H1 (cell line): ENCODE measurements around the gene DCDC2C. TPM values are rescaled to one million over a fixed set of nuclear protein-coding genes. Genes with fewer than 3 reads are reported as not detected.

ENCODE experiments used
- CTCF ChIA-PET: fragments of 300-600 bp; sonication (Branson Sonifier 250); formaldehyde crosslinking; loops from one replicate; lab custom pipeline; 2021; ENCODE audit not compliant: partially characterized antibody; lab: Charles Lee
- POLR2A ChIA-PET: fragments of 300-600 bp; sonication (Branson Sonifier 250); formaldehyde crosslinking; loops from one replicate; lab custom pipeline; 2021; ENCODE audit warnings: inconsistent platforms; ENCODE audit not compliant: partially characterized antibody; lab: Charles Lee
- DNase-seq, 2 experiments: peaks; one replicate each; pipeline versions ENCODE4 v3.0.0 to v3.0.0-alpha.2; 2010 to 2022; ENCODE audit warnings: low spot score in 2 of 2, low read depth in 1 of 2, mixed read lengths in 1 of 2
- FAIRE-seq: peaks from 2 replicates; lab custom pipeline; 2011; peaks lifted over from hg19 to GRCh38; lab: Jason Lieb, UNC
- H2AFZ ChIP-seq: 2 replicates; pipeline ENCODE4 v1.8.1; 2012; ENCODE audit warnings: low read length, inconsistent platforms
- H2AK5ac ChIP-seq: 2 replicates; pipeline ENCODE4 v1.6.1; 2013; ENCODE audit warnings: low read depth, low read length
- H2BK120ac ChIP-seq: replicated peaks from 2 replicates; pipeline ENCODE3; 2013; ENCODE audit warnings: low read depth, low read length, inconsistent platforms
- H2BK12ac ChIP-seq: 2 replicates; pipeline ENCODE4 v1.6.1; 2013; ENCODE audit warnings: low read depth, low read length
- H2BK15ac ChIP-seq: 2 replicates; pipeline ENCODE4 v1.6.1; 2013; ENCODE audit warnings: low read length
- H2BK20ac ChIP-seq: 2 replicates; pipeline ENCODE4 v1.6.1; 2013; ENCODE audit warnings: low read length
- H2BK5ac ChIP-seq: 2 replicates; pipeline ENCODE4 v1.6.1; 2013; ENCODE audit warnings: low read depth, low read length
- H3K14ac ChIP-seq: 2 replicates; pipeline ENCODE4 v1.6.1; 2013; ENCODE audit warnings: inconsistent platforms; ENCODE audit not compliant: insufficient read length
- H3K18ac ChIP-seq: 2 replicates; pipeline ENCODE4 v1.6.1; 2013; ENCODE audit warnings: low read length; ENCODE audit errors: extremely low read depth
- H3K23ac ChIP-seq: 2 replicates; pipeline ENCODE4 v1.6.1; 2013; ENCODE audit warnings: inconsistent platforms; ENCODE audit not compliant: insufficient read length
- H3K23me2 ChIP-seq: 2 replicates; pipeline ENCODE4 v1.6.1; 2013; ENCODE audit warnings: low read depth, low read length
- H3K27ac ChIP-seq: 2 replicates; pipeline ENCODE4 v1.6.1; 2011; ENCODE audit warnings: low read depth, low read length, inconsistent platforms
- H3K27me3 ChIP-seq, 4 experiments: replicated peaks in 1 of 4; 1 replicate in 1 of 4; 2 replicates in 3 of 4; pipeline versions ENCODE4 v1.6.1 to v1.8.1; 2011 to 2013; ENCODE audit warnings: low read length in 3 of 4, mild to moderate bottlenecking in 3 of 4, inconsistent platforms in 2 of 4, mixed read lengths in 2 of 4, moderate library complexity in 1 of 4; ENCODE audit not compliant: control insufficient read depth in 3 of 4, insufficient read depth in 3 of 4; ENCODE audit errors: extremely low read depth in 1 of 4
- H3K36me3 ChIP-seq, 4 experiments: 2 replicates each; pipeline versions ENCODE4 v1.6.1 to v1.8.1; 2011 to 2013; ENCODE audit warnings: mild to moderate bottlenecking in 4 of 4, low read length in 3 of 4, moderate library complexity in 2 of 4, control low read depth in 1 of 4, inconsistent platforms in 1 of 4; ENCODE audit not compliant: insufficient read depth in 4 of 4, control insufficient read depth in 2 of 4
- H3K4ac ChIP-seq: replicated peaks from 2 replicates; pipeline ENCODE3; 2013; ENCODE audit warnings: low read length, low read depth, mixed read lengths, inconsistent platforms; ENCODE audit not compliant: insufficient read length
- H3K4me1 ChIP-seq, 4 experiments: replicated peaks in 1 of 4; 1 replicate in 1 of 4; 2 replicates in 3 of 4; pipeline versions ENCODE4 v1.6.1 to v1.8.1; 2011 to 2013; ENCODE audit warnings: low read length in 3 of 4, inconsistent platforms in 2 of 4, mixed read lengths in 1 of 4; ENCODE audit not compliant: insufficient read depth in 4 of 4, control insufficient read depth in 3 of 4
- H3K4me2 ChIP-seq, 2 experiments: 2 replicates each; pipeline versions ENCODE4 v1.6.1 to v1.8.1; 2011 to 2013; ENCODE audit warnings: low read depth in 2 of 2, low read length in 2 of 2, control low read depth in 1 of 2, inconsistent platforms in 1 of 2, mild to moderate bottlenecking in 1 of 2; ENCODE audit not compliant: insufficient read depth in 1 of 2
- H3K4me3 ChIP-seq, 4 experiments: fragments of 200-600, 300-600 bp in 1 of 4; sonication (generic), shearing (Covaris generic), sonication (Bioruptor Twin) in 1 of 4; 2 replicates each; pipeline versions ENCODE4 v1.5.1 to v1.8.1; 2011 to 2016; ENCODE audit warnings: low read length in 4 of 4, low read depth in 3 of 4, control low read depth in 2 of 4, inconsistent platforms in 2 of 4, mild to moderate bottlenecking in 2 of 4, mixed read lengths in 1 of 4, moderate library complexity in 1 of 4; ENCODE audit not compliant: insufficient read depth in 2 of 4; ENCODE audit errors: extremely low read depth in 1 of 4
- H3K56ac ChIP-seq: replicated peaks from 2 replicates; pipeline ENCODE3; 2013; ENCODE audit warnings: low read depth, mild to moderate bottlenecking, mixed read lengths, low read length, inconsistent platforms; ENCODE audit not compliant: insufficient read length
- H3K79me1 ChIP-seq: 2 replicates; pipeline ENCODE4 v1.6.1; 2013; ENCODE audit warnings: low read depth, low read length, control low read depth
- H3K79me2 ChIP-seq, 2 experiments: 2 replicates each; pipeline versions ENCODE4 v1.6.1 to v1.8.1; 2012 to 2013; ENCODE audit warnings: low read length in 2 of 2, mild to moderate bottlenecking in 2 of 2, inconsistent platforms in 1 of 2; ENCODE audit not compliant: insufficient read depth in 2 of 2, control insufficient read depth in 1 of 2
- H3K9ac ChIP-seq, 4 experiments: replicated peaks in 1 of 4; 1 replicate in 1 of 4; 2 replicates in 3 of 4; pipeline versions ENCODE4 v1.6.1 to v1.8.1; 2011 to 2013; ENCODE audit warnings: low read depth in 3 of 4, low read length in 3 of 4, control low read depth in 2 of 4, mild to moderate bottlenecking in 2 of 4, moderate library complexity in 2 of 4, inconsistent platforms in 1 of 4; ENCODE audit errors: extremely low read depth in 1 of 4
- H3K9me3 ChIP-seq, 2 experiments: 2 replicates each; pipeline versions ENCODE4 v1.6.1 to v1.8.1; 2012 to 2013; ENCODE audit warnings: mild to moderate bottlenecking in 2 of 2, moderate library complexity in 2 of 2, control low read depth in 1 of 2, inconsistent platforms in 1 of 2, low read depth in 1 of 2, low read length in 1 of 2, mixed read lengths in 1 of 2; ENCODE audit not compliant: insufficient read depth in 2 of 2
- H4K20me1 ChIP-seq, 2 experiments: replicated peaks in 1 of 2; 2 replicates each; pipeline versions ENCODE3 to v1.8.1; 2011 to 2013; ENCODE audit warnings: inconsistent platforms in 2 of 2, low read length in 2 of 2, mild to moderate bottlenecking in 1 of 2; ENCODE audit not compliant: insufficient read depth in 2 of 2, control insufficient read depth in 1 of 2
- H4K5ac ChIP-seq: 2 replicates; pipeline ENCODE4 v1.6.1; 2013; ENCODE audit warnings: low read length, low read depth, mixed read lengths, inconsistent platforms; ENCODE audit not compliant: insufficient read length
- H4K8ac ChIP-seq: 2 replicates; pipeline ENCODE4 v1.8.0; 2013; ENCODE audit warnings: mild to moderate bottlenecking, moderate library complexity, low read length, inconsistent platforms; ENCODE audit not compliant: insufficient read depth; ENCODE audit errors: extremely low read depth
- H4K91ac ChIP-seq: replicated peaks from 2 replicates; pipeline ENCODE3; 2013; ENCODE audit warnings: low read length, mixed read lengths, inconsistent platforms; ENCODE audit not compliant: insufficient read length
- BRCA1 ChIP-seq: IDR thresholded peaks from 2 replicates; pipeline ENCODE4 v1.6.1; 2012; ENCODE audit warnings: low read depth, low read length, improper control_type of control experiment
- CHD1 ChIP-seq: IDR thresholded peaks from 2 replicates; pipeline ENCODE4 v1.6.1; 2012; ENCODE audit warnings: low read depth, low read length, improper control_type of control experiment
- EGR1 ChIP-seq: IDR thresholded peaks from 2 replicates; pipeline ENCODE4 v1.6.1; 2011; ENCODE audit warnings: low read depth, low read length, borderline replicate concordance
- JUND ChIP-seq: IDR thresholded peaks from 2 replicates; pipeline ENCODE4 v1.6.1; 2011; ENCODE audit warnings: mild to moderate bottlenecking, improper control_type of control experiment, low read length
- KDM1A ChIP-seq: fragments of 200-600, 300-600 bp; sonication (generic); IDR thresholded peaks from 2 replicates; pipeline ENCODE4 v1.7.1; 2016; ENCODE audit warnings: mild to moderate bottlenecking, low read length, borderline replicate concordance
- RAD21 ChIP-seq, 2 experiments: IDR thresholded peaks in 1 of 2; conservative IDR thresholded peaks in 1 of 2; 2 replicates each; pipeline ENCODE4 v1.6.1; 2011; ENCODE audit warnings: low read depth in 2 of 2, low read length in 2 of 2, improper control_type of control experiment in 1 of 2, inconsistent platforms in 1 of 2, mild to moderate bottlenecking in 1 of 2, moderate library complexity in 1 of 2
- RBBP5 ChIP-seq: IDR thresholded peaks from 2 replicates; pipeline ENCODE4 v1.7.1; 2012; ENCODE audit warnings: low read depth, mild to moderate bottlenecking, inconsistent platforms, low read length, moderate library complexity, borderline replicate concordance
- SIX5 ChIP-seq: IDR thresholded peaks from 2 replicates; pipeline ENCODE4 v1.6.1; 2011; ENCODE audit warnings: mild to moderate bottlenecking, low read depth, low read length
- YY1 ChIP-seq: IDR thresholded peaks from 2 replicates; pipeline ENCODE4 v1.6.1; 2011; ENCODE audit warnings: low read depth, mild to moderate bottlenecking, low read length
- WGBS, 2 experiments: shearing (Covaris generic) in 1 of 2; methylation state at CpG; one replicate each; pipeline versions ENCODE4 v1.1.6 to v1.1.7; 2013 to 2015; ENCODE audit warnings: low lambda C conversion rate in 2 of 2, mixed read lengths in 2 of 2, inconsistent platforms in 1 of 2, low coverage in 1 of 2, missing lambda C conversion rate in 1 of 2; ENCODE audit not compliant: insufficient replicate concordance in 2 of 2, insufficient coverage in 1 of 2, insufficient read length in 1 of 2; ENCODE audit errors: extremely low coverage in 1 of 2, missing lambda C conversion rate in 1 of 2; 5-methylcytosine and 5-hydroxymethylcytosine counted together
- polyA plus RNA-seq, 7 experiments: library from polyadenylated mRNA; depleted of rRNA in 3 of 7; stranded (reverse) in 5 of 7; unstranded in 2 of 7; fragments of >200 nt in 5 of 7; fragments of 200-250 nt in 2 of 7; gene quantifications; 1 replicate in 5 of 7; 2 replicates in 1 of 7; 4 replicates in 1 of 7; pipeline versions ENCODE4 v1.2.1 to v1.2.3, GENCODE V29; 2011 to 2013; ENCODE audit warnings: missing spikeins in 2 of 7, mixed read lengths in 2 of 7
- total RNA-seq: library from RNA; stranded (reverse); fragmentation: NEBNext Ultra II Directional; extraction: Animal tissue kit (Norgen Biotek cat#: 25700); gene quantifications from 2 replicates; pipeline ENCODE4 v1.2.1, GENCODE V29; 2021

DCDC2C gene
- total and polyA plus RNA-seq, 2 of the 8 experiments (the other 6 are each of a cell fraction or from before 2014, with no cell fraction given): 0.50 TPM; not detected in 1

DNA sequence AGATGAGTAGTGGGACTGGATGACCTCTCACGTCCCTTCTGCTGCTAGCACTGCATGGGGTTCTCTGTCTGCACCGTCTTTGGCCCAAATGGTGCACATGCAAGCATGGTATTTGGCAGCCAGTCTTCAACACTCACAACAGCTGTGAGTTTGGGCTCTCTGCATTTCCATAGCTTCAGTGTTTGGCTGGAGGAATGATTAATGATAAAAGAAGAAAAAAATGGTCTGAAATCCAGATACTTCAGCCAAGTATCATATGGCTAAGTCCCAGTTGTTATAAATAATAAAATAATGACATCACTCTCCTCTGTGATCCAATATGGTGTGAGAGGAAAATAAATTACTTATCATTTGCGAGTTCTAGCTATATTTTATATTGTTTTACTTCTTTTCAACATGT lies 173.3 kb downstream of the DCDC2C start:
- no peak overlapping the region for H3K4me2 ChIP-seq
- TF ChIP-seq KDM1A (no peak), RAD21 (IDR thresholded peaks at IDR 0.05 in 1 of 2, conservative IDR thresholded peaks at IDR 0.05 in 1 of 2; ENCODE audit: low read depth in 2 of 2, low read length in 2 of 2) (no peak), EGR1 (no peak), YY1 (no peak), SIX5 (no peak), CHD1 (no peak), JUND (no peak), BRCA1 (no peak), RBBP5 (no peak)
- H2BK5ac ChIP-seq: no peak overlapping the region
- POLR2A ChIA-PET: no interaction called here
- no peak overlapping the region for H3K9ac ChIP-seq
- WGBS, 2 experiments: 87% methylated on average over 3 of the region's 3 CpGs; no CpG with 5 or more reads in 1 of the 2 experiments
- no peaks in the 10 kb centered on the region for H3K79me1 ChIP-seq
- no peak overlapping the region for H4K5ac ChIP-seq
- H3K56ac ChIP-seq: no peak overlapping the region
- no peak for DNase-seq
- CTCF ChIA-PET: no interaction called here
- H4K8ac ChIP-seq: no peak overlapping the region
- peaks cover 0 to 2% of the 10 kb centered on the region in 2 experiments for H4K20me1 ChIP-seq
- H2BK15ac ChIP-seq: no peak overlapping the region
- no peaks in the 10 kb centered on the region for H3K27me3 ChIP-seq
- H2AFZ ChIP-seq: no peak overlapping the region
- no peak overlapping the region for H3K18ac ChIP-seq
- H3K36me3 ChIP-seq: no peaks in the 10 kb centered on the region
- H2BK20ac ChIP-seq: no peak overlapping the region
- no peak overlapping the region for H3K4ac ChIP-seq
- H3K23me2 ChIP-seq: no peaks in the 10 kb centered on the region
- H2AK5ac ChIP-seq: no peak overlapping the region
- no peak for FAIRE-seq
- no peaks in the 10 kb centered on the region for H3K4me1 ChIP-seq
- H3K9me3 ChIP-seq: peaks cover 0 to 2% of the 10 kb centered on the region in 2 experiments; a peak in 1 of 4 replicates
- no peak overlapping the region for H3K4me3 ChIP-seq
- H2BK120ac ChIP-seq: no peak overlapping the region
- H3K79me2 ChIP-seq: no peaks in the 10 kb centered on the region
- H3K27ac ChIP-seq: no peak overlapping the region
- peak overlapping the region; percentile 30 for H4K91ac ChIP-seq
- no peak overlapping the region for H2BK12ac ChIP-seq
- no peak overlapping the region for H3K14ac ChIP-seq
- no peak overlapping the region for H3K23ac ChIP-seq
